HAP-1 (cell line): ENCODE data around the gene GALNT12.

Source experiments
- DNase-seq, 2 experiments: peaks; one replicate each; pipeline ENCODE4 v3.0.0-alpha.2; 2016 to 2020; ENCODE audit warnings: low spot score in 2 of 2
- H3K27me3 ChIP-seq: fragments of 250-450 bp; sonication (Bioruptor Pico); 2 replicates; pipeline ENCODE4 v1.5.1; 2020; ENCODE audit warnings: low read depth, mild to moderate bottlenecking, moderate library complexity
- H3K36me3 ChIP-seq: fragments of 250-450 bp; sonication (Bioruptor Pico); replicated peaks from 2 replicates; pipeline ENCODE4 v1.5.1; 2020; ENCODE audit warnings: mild to moderate bottlenecking
- H3K4me1 ChIP-seq: fragments of 250-450 bp; sonication (Bioruptor Pico); 2 replicates; pipeline ENCODE4 v1.5.1; 2020; ENCODE audit warnings: mild to moderate bottlenecking
- H3K4me3 ChIP-seq: fragments of 250-450 bp; sonication (Bioruptor Pico); 2 replicates; pipeline ENCODE4 v1.5.1; 2020; ENCODE audit warnings: mild to moderate bottlenecking, moderate library complexity
- H3K9me3 ChIP-seq: fragments of 250-450 bp; sonication (Bioruptor Pico); 2 replicates; pipeline ENCODE4 v1.5.1; 2020; ENCODE audit warnings: mild to moderate bottlenecking, moderate library complexity
- in situ Hi-C: fragments of 300-500 bp; cut with MboI; formaldehyde crosslinking; loops from 3 replicates; pipeline ENCODE4 v1.14.3; 2020; ENCODE audit warnings: low sequenced_read_pairs, inconsistent platforms, mixed read lengths

GALNT12 gene, protein sequence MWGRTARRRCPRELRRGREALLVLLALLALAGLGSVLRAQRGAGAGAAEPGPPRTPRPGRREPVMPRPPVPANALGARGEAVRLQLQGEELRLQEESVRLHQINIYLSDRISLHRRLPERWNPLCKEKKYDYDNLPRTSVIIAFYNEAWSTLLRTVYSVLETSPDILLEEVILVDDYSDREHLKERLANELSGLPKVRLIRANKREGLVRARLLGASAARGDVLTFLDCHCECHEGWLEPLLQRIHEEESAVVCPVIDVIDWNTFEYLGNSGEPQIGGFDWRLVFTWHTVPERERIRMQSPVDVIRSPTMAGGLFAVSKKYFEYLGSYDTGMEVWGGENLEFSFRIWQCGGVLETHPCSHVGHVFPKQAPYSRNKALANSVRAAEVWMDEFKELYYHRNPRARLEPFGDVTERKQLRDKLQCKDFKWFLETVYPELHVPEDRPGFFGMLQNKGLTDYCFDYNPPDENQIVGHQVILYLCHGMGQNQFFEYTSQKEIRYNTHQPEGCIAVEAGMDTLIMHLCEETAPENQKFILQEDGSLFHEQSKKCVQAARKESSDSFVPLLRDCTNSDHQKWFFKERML

DNA sequence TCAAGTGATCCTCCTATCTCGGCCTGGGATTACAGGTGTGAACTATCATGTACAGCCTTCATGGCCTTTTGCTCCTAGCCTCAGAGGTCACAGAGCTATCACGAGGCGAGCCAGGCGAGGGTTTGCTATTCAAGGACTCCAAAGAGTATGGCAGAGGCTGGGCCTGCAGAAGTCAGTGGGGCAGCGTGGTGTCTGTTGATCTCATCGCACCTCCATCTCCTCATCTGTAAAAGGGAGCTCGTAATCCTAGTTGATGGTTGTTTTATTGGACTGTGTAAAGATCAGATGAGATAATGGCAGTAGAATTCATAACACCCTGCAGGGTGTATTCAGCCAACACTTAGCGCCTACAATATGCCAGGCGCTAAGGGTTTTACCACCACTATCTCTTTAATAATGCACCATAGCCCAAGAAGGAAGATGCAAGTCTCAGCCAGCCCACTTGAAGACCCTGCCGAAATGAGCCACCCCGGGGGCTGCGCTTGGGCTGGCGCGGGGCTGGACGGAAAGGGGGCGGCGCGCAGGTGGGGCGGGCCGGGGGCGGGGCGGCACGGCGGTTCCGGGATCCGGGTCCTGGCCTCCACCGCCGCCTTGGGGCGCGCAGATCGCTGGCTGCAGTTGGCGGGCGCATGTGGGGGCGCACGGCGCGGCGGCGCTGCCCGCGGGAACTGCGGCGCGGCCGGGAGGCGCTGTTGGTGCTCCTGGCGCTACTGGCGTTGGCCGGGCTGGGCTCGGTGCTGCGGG is at the start of gene GALNT12:
Gene GALNT12 (plus strand): TSS at position 601 of the 744 bp plus-strand sequence. CDS start 29 bp downstream, at position 630.
- Histone ChIP-seq H3K4me1 (peaks cover 19% of the 10 kb centered on the region), H3K27me3 (no peaks in the 10 kb centered on the region), H3K4me3 (peak within 1 kb of the TSS; percentile 40), H3K9me3 (no peaks in the 10 kb centered on the region), H3K36me3 (no peaks in the 10 kb centered on the region)
- DNase-seq = peak; percentile 19 to 65
- in situ Hi-C loops = no loop called here

DNA sequence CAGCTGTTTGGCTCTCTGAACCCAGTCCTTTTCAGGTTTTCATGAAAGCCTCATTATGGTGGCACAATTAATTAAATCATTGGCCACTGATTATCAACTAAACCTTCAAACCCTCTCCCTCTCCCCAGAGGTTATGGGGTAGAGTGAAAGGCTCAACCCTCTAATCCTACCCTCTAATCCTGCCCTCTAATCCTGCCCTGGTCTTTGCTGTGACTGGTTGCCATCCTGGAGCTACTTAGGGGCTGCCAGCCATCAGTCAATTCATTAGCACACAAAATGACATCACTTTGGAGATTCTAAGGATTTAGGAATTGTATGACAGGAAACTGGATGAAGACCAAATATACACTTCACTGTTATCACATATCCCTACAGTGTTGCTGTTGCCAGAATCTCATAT is 47.2 kb upstream of the GALNT12 start:
- Histone ChIP-seq H3K36me3 (peaks cover 14% of the 10 kb centered on the region), H3K27me3 (no peaks in the 10 kb centered on the region), H3K4me3 (no peak overlapping the region), H3K4me1 (no peaks in the 10 kb centered on the region), H3K9me3 (no peaks in the 10 kb centered on the region; the same call in 1 of the 2 replicates)
- in situ Hi-C loops = no loop called here
- DNase-seq = no peak

DNA sequence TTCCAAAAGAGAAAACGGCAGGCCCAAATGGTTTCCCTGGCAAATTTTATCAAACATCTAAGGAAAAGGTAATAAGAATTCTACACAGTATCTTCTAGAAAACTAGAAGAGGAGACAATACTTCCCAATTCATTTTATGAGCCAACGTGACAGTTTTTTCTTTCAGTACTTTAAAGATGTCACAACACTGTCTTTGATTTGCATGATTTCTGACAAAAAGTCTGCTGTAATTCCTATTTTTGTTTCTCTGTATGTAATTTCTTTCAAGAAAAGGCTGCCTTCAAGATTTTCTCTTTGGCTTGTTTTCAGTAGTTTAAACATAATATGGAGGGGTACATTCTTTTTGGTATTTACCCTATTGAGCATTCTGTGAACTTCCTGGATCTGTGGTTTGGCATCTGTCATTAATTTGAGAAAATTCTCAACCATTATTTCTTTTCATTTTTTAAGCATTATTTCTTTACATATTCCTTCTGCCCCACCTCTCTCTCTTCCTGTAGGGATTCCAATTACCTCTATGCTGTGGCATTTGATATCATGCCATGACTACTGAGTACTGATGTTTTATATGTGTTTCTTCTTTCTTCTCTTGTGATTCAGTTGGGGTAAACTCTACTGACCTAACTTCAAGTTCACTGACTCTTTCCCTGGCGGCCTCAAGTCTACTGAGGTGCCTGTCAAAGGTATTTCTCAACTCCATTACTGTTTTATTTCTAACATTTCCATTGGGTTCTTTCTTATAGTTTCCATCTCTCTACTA is 43.3 kb upstream of the GALNT12 start:
- Histone ChIP-seq H3K4me3 (no peak overlapping the region), H3K9me3 (no peaks in the 10 kb centered on the region), H3K4me1 (no peaks in the 10 kb centered on the region), H3K27me3 (no peaks in the 10 kb centered on the region), H3K36me3 (peaks cover 9% of the 10 kb centered on the region)
- in situ Hi-C loops = no loop called here
- DNase-seq = no peak

DNA sequence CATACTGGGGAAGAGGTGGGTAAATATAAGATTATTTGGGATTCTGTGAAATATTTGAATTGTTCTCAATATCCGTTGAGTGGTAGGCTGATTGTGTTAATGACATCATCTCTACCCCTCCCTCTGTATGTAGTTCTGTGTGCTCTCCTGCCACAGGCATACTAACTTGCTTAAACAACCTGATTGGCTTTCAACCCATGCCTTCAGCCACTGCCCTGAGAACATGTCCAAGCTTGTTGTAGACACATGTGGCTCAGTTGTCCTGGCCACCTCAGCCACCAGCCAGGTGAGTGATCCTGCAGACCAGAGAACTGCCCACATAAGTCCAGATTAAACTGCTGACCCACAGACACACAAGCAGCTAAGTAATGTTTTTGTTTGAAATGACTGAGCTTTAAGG is 42.2 kb upstream of the GALNT12 start:
- Histone ChIP-seq H3K4me3 (no peak overlapping the region), H3K27me3 (no peaks in the 10 kb centered on the region), H3K4me1 (no peaks in the 10 kb centered on the region), H3K9me3 (no peaks in the 10 kb centered on the region), H3K36me3 (peaks cover 4% of the 10 kb centered on the region)
- in situ Hi-C loops = no loop called here
- no peak for DNase-seq

DNA sequence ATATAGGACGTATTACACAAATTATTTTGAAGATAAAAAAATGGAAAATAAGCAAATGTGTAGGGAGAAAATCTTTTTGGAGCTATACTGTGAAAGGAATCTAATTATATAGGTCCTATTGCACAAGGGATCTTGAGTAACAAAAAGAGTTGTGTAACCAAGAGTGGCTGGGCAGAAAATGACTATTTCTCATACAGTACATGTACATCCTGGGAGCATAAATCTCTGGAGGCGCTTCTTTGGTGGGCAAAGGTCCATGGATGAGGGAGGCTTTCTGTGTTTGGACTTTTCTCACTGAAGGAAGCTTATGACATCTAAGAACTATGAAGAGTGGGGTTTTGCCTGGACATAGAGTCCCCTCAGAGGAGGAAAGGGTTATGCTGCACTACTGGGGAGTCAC is 40.9 kb upstream of the GALNT12 start:
- Histone ChIP-seq H3K9me3 (no peaks in the 10 kb centered on the region), H3K36me3 (peaks cover 11% of the 10 kb centered on the region), H3K4me3 (no peak overlapping the region), H3K4me1 (no peaks in the 10 kb centered on the region), H3K27me3 (no peaks in the 10 kb centered on the region)
- in situ Hi-C loops = no loop called here
- DNase-seq = no peak

DNA sequence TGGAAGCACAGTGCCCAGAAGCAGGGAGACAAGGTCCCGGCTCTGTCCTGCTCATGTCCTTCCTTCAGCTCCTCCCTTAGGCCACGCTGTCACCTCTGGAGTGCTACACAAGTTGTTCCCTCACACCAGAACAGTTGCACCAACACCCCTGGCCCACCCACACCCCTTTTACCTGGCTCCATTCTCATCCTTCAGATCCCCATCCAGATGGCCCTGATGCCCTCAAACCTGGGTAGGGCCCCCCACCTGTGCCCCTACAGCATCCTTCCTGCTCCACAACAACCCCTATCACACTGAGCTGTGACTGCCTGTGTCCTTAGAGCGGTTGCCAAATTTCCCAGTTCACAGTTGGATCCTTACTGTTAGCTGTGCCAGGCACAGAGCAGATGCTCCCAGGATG is 40.3 kb upstream of the GALNT12 start:
- no peaks in the 10 kb centered on the region for H3K27me3 ChIP-seq
- no peak overlapping the region for H3K4me3 ChIP-seq
- H3K36me3 ChIP-seq = peaks cover 16% of the 10 kb centered on the region
- H3K9me3 ChIP-seq = no peaks in the 10 kb centered on the region
- in situ Hi-C loops = no loop called here
- no peak for DNase-seq
- H3K4me1 ChIP-seq = no peaks in the 10 kb centered on the region

DNA sequence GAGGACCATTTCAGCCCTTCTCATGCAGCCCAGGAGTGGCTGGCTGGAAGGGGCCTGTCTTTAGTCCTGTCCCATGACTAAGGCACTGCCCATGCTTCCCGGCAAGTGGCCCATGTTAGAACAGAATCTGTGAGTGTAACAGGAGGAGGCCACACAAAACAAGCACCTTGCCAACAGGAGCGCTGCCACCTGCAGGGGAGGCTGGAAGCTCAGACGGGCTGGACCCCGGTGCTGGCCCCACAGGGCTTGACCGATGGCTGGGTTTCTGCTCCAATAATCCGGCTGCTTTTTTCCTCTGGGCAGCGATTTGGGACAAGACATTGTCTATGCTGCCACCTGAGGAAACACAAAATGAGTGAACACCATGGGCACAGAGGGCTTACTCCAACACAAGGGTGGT is 39.6 kb upstream of the GALNT12 start:
- no peak overlapping the region for H3K4me3 ChIP-seq
- peaks cover 24% of the 10 kb centered on the region for H3K36me3 ChIP-seq
- in situ Hi-C loops = no loop called here
- H3K9me3 ChIP-seq = no peaks in the 10 kb centered on the region
- no peaks in the 10 kb centered on the region for H3K27me3 ChIP-seq
- DNase-seq = no peak
- H3K4me1 ChIP-seq = no peaks in the 10 kb centered on the region

DNA sequence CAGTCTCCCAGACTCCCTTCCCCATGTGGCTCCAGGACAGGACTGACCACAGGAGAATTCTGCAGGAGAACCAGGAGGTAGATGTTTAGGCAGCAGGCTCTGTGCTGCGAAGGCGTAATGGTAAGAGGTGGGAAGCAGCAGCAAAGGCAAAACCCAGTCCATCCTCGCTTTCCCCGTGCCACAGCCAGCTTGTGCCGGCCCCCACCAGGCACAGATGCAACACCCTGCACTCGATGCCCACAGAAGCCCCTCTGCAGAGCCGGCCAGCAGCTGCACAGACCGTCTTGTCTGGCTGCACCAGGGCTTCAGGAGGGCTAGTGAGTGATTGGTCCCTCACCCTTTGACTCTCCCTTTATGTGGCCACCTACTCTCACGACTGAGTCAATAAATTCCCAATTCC is 39.1 kb upstream of the GALNT12 start:
- DNase-seq = no peak
- Histone ChIP-seq H3K27me3 (no peaks in the 10 kb centered on the region), H3K9me3 (no peaks in the 10 kb centered on the region), H3K36me3 (peaks cover 28% of the 10 kb centered on the region), H3K4me3 (no peak overlapping the region), H3K4me1 (no peaks in the 10 kb centered on the region)
- in situ Hi-C loops = no loop called here

DNA sequence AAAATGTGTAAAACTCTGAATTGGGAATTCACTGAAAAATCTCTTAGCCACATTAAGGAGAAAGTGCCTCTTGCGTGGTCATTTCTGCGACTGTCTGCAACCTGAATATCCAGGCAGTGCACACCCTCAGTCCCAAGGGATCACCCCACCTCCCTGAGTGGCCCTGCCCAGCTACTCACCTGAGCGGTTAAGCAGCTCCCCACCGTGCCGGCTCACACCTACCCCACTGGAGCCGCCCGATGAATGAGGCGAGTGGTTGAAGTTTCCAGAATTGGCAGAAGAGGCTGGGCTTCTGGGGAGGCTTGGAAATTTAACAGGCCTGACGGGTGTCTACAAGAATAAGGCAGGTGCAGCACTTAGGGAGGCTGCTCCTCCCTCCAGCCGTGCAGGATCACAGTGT is 36.8 kb upstream of the GALNT12 start:
- Histone ChIP-seq H3K4me3 (no peak overlapping the region), H3K27me3 (no peaks in the 10 kb centered on the region), H3K9me3 (no peaks in the 10 kb centered on the region), H3K36me3 (peaks cover 33% of the 10 kb centered on the region), H3K4me1 (no peaks in the 10 kb centered on the region)
- in situ Hi-C loops = loop anchor here (5.0 kb wide), 1 partner anchor 453 kb away; no protein-coding TSS in a partner anchor
- DNase-seq = no peak

DNA sequence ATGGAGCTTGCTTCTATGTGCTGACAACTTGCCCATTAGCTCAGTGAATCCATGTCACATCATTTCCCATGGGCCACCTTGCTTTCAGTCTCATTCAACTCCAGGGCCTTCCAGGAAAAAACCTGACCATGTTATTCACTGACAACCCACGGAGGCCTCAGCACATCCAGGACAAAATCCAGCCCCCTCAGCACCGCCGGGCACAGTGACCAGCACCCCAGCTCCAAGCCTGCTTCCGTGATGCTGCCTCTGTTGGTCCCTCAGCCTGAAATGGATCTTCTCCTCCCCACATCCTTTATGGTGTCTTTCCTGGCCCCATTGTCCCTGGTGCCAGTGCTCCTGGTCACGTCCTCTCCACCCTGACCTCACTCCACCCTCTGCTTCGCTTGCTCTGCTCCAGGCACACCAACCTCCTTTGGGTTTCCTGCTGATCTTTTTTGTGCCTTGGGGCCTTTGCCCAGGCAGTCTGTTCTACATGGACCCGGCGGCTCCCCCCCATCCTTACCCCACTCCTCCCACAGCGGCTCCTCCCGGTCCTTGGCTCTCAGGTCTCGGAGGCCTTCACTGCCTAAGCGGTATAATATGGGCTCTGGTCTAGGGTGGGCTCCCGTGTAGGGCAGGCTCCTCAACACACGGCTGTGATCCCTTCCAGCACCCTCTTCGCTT is 36.1 kb upstream of the GALNT12 start:
- H3K4me3 ChIP-seq = no peak overlapping the region
- in situ Hi-C loops = loop anchor here (5.0 kb wide), 1 partner anchor 454 kb away; no protein-coding TSS in a partner anchor
- DNase-seq = no peak
- no peaks in the 10 kb centered on the region for H3K27me3 ChIP-seq
- H3K9me3 ChIP-seq = no peaks in the 10 kb centered on the region
- H3K36me3 ChIP-seq = peaks cover 30% of the 10 kb centered on the region
- H3K4me1 ChIP-seq = no peaks in the 10 kb centered on the region

DNA sequence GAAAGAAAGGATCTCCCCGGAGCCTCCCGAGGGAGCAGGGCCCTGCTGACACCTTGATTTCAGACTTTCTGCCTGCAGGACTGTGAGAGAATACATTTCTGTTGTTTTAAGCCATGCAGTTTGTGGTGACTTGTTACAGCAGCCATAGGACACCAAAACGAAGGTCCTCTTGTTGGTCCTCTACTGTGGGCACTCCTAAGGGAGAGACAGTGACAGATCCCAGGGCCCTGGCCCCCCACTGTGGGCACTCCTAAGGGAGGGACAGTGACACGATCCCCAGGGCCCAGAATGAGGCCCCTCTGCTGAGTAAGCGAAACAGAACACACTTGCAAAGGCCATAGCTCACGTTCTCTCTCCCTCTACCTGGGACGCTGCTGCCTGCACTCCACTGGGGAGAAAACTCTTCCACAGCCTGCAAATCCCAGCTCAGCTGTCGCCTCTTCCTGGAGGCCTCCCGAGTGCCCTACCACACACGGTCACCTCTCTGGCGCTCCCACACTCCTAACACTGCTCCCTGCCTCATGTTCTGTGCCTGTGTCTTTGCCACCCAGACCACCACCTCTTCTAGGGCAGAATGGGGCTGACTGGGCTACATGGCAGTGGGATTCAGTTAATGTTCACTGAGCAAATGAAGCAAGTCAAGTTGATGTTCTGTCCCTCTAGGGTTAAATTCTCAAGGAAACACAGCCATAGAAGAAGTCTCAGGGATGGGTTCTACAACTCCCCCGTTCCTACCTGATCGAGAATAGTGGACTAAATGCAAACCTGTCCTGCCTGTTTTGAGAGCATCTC is 34.9 kb upstream of the GALNT12 start:
- H3K36me3 ChIP-seq = peaks cover 28% of the 10 kb centered on the region
- no peak overlapping the region for H3K4me3 ChIP-seq
- in situ Hi-C loops = loop anchor here (5.0 kb wide), 1 partner anchor 455 kb away; no protein-coding TSS in a partner anchor
- no peaks in the 10 kb centered on the region for H3K9me3 ChIP-seq
- no peaks in the 10 kb centered on the region for H3K4me1 ChIP-seq
- H3K27me3 ChIP-seq = no peaks in the 10 kb centered on the region
- no peak for DNase-seq

DNA sequence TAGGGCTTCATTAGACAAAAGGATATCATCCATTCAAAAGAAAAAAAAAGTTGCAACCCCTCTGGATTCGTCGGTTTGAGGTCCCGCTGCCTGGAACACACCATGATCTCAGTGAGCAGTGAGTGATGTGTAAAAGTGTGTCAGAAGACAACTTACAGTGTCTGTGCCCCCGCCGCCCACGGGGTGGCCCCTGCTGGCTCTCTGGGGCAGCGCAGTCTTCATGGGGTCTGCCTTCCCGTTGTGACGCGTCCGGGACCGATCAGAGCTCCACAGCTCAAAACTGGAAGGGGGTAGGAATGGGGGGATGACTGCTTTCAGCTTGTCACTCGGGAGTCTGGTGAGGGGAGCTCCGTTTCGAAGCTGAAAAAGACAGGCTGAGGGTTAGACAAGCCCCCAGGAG is 33.7 kb upstream of the GALNT12 start:
- Histone ChIP-seq H3K36me3 (peaks cover 28% of the 10 kb centered on the region), H3K9me3 (no peaks in the 10 kb centered on the region), H3K4me3 (no peak overlapping the region), H3K27me3 (no peaks in the 10 kb centered on the region), H3K4me1 (no peaks in the 10 kb centered on the region)
- in situ Hi-C loops = loop anchor here (5.0 kb wide), 1 partner anchor 456 kb away; no protein-coding TSS in a partner anchor
- no peak for DNase-seq
